HuH-7 (cell line): ENCODE measurements around the gene DFFA.
"Not testable (repeated sequence)": the region's sequence is repeated elsewhere in the genome, so short reads cannot be mapped to it uniquely, and the experiment has no call there.

Source experiments
- DNase-seq: peaks from one replicate; pipeline ENCODE4 v3.0.0; 2011; ENCODE audit warnings: low spot score

Gene DFFA

DNA sequence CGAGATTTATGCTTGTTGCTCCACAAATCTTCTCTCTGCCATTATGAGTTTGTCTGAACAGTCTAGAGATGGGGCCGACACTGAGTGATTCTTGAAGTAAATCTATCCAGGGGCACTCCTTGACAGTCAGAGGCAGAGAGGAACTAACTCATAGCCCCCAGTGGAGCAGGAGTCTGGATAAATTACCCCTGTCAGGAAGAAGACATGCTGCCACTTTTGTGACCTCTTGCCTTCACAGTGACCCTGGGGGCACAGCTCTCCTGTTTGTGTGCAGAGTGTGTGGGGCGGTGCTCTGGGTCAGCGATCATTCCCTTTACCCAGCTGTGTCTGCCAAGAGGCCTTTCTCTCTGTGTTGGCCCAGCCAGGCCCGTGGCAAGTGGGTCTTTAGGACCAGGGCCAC lies 31.9 kb upstream of the DFFA start:
- no peak for DNase-seq

DNA sequence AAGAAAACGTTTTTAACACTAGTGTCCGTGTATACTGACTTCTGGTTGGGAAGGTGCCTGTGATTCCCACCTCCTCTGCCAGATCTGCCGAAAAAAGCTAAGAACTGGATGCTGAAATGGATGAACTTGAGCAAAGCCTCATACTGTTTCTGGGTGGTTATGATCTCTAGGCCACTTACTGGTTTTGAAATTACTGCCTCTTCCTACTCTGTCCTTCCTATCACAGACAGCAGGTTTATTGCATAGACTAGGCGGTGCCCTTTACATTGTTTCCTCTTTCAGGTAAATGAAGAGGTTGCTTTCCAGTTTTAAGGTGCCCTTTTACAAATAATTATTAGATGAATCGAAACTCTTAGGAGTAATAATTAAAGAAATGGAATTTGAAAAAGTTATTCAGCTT lies 29.9 kb upstream of the DFFA start:
- DNase-seq, result no peak

DNA sequence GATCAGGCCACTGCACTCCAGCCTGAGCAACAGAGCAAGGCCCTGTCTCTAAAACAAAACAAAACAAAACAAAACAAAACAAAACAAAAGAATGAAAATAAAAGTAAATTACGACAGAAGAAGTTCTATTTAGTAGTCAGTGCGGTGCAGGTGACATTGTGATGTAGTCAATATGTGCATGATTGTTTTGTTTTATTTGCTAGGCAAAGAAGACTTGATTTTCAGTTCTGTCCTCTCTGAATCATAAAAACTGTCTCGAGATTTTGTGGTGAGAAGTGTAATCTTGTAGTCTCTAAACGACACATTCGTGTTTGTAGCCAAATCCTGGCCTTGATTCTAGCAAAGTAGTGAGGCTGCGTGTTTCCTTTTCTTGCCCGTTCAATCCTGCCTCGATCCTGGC lies 25.9 kb upstream of the DFFA start:
- DNase-seq, result no peak

DNA sequence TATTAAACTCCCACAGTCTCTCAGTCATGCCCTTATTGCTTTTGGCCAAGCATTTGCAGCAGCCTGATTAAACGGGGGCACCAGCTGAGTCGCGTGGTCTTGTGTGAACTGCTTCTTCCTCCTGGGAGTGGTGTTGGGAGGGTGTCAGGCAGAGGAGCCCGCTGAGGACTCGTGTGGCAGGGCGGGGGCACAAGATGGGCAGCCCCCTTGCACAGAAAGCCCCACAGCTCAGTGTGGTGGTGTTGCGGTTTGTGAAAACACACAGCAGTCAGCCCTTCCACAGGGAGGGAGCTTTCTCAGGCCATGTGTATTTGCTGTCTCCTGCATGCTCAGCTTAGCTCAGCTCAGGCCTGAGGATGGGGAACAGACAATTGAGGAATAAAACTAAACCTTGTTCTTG lies 24.8 kb upstream of the DFFA start:
- no peak for DNase-seq

DNA sequence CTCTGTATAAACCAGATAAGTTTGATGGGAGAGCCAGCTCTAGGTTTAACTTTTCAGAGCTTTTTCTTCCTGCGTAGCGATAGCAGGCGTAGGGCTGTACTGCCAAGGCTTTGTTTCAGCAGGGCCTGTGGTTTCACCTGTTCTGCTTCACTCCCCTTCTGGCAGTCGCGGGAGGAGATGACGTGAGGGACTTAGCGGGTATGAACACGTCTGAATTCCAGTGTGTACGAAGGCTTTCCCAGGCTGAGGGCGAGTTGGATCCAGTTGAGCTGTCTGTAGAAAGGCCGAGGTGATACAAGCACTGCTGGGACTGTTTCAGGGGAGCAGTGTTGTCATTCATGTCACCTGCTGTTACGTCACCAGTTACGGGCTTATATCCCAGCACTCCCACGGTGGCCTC lies 23.6 kb upstream of the DFFA start:
- DNase-seq, result no peak

DNA sequence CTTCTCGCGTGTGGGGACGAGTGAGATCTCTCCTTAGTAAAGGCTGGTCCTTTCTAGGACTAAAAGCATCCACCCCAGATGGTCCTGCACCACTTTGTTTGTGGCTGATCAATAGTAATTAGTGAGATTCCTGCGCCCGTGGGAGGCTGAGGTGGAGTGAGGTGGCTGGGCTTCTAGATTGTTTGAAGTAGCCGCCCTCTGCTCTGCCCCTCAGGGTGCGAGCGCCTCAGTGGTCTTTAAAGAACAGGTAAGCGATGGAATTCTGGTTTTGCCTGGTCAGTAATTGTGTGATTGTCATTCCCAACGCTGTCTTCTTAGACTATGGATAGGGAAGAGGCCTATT lies 23.1 kb upstream of the DFFA start:
- DNase-seq, result no peak

DNA sequence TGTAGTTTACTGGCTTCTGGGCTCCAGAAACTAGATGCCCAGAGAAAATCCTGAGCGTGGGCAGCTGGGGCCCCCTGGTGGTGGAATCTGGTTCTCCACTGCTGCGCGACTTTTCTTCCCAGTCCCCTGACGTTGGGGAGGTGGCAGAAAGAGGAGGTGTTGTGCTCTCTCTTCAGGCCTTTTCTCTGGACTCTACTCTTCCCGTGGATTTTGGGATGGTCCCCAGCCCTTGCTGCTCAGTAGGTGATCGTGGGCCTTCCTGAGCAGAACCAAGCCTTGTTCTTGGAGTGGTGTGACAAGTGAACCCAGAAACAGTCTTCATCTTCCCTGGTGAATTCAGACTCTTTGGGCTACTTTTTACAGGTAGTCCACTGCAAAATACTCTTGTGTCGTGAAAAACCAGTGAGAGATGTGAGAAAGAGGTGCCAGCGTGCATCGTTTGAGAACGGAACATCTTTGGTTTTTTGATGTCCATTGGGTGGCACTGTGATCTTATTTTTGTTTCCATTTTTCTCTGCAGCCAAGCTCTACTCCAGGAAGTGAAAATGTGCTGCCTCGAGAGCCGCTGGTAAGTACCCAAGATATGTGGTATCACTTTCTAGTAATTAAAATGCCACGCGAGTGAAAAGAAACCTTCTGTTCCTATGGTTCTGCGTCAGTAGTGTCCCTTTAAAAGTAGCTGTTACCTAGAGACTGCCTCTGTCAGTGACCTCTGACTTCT lies 22.6 kb upstream of the DFFA start:
- DNase-seq, result peak; percentile 76

DNA sequence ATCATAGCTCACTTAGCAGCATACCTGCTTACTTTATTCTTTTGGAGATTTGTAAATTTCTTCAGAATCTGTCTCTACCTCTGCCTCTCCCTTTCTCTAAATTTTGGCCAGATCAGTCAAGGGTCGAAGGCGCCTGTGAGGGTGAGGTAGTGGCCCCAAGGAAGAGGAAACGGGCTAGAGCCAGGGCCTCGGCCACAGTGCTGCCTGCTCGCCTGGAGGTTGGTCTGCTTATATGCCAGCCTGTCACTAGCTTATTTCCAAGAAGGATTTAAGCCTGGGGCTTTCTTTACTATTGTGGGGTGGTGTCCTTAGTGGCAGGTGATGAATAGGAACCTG lies 22.1 kb upstream of the DFFA start:
- no peak for DNase-seq

DNA sequence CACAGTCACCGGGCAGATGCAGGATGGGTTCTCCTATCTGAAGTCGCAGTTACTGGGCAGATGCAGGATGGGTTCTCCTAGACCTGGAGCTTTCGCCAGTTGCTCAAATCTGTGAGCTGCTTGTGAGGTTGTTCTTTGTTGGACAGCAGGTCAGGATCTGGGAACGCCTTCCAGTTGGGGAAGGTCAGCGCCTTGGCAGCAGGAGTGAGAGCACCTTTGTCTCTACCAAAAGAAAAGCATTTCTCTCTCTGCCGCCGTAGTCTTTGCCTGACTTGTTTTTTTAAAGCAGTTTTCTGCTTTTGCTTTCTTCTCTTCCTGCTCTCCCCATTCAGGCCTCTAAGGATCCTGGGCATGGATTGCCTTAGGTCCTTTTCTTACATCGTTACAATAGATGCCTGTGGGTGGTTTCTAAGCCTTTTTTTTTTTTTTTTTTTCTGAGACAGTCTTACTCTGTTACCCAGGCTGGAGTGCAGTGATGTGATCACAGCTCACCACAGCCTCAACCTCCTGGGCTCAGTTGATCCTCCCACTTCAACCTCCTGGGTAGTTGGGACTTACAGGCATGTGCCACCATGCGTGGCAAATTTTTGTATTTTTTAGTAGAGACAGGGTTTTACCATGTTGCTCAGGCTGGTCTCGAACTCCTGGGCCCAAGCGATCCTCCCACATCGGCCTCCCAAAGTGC lies 18.1 kb upstream of the DFFA start:
- DNase-seq, result no peak

DNA sequence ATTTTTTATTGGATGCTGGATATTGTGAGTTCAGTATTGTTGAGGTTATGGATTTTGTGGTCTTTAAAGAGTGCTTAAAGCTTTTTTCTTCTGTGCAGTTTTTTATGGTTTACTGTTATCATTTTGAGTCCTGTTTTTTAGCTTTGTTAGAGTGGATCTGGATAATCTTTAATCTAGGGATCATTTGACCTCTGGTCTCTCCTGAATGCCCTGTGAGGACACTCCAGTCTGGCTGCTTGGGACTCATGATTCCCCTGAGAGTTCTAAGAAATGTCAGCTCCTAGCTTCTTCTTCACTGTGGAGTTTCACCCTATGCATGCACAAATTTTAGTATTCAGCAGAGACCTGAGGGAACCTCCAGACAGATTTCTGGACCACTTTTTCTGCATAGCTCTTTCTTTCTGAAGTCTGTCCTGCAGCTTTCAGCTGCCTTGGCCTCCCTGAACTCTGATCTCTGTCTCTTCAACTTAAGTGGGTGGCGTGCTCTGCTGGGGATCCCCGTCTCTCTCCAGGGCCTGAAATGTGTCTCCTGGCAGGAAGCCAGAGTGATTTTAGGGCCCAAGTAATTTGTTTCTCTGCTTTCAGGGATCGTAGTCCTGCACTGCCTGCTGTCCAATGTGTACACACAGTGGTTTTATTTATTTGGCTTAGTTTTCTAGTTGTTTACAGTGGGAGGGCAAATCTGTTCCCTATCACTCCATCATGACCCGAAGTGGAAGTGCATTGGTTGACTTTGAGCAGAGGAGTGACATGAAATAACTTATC lies 17.1 kb upstream of the DFFA start:
- DNase-seq, result no peak

DNA sequence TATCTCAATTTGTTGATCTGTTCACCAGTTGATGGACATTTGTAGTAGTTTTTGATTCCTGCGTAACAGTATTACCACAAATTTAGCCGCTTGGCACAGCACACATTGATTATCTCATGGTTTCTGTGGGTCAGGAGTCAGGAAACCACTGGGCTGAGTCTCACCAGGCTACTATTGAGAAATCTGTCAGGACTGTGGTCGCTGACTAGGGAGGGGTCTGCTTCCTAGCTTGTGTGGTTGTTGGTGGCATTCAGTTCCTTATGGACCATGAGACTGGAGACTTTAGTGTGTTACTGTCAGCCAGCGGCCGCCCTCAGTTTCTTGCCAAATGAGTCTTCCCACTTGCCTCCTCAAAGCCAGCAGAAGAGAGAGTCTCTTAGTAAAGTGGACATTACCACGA lies 12.2 kb upstream of the DFFA start:
- no peak for DNase-seq

DNA sequence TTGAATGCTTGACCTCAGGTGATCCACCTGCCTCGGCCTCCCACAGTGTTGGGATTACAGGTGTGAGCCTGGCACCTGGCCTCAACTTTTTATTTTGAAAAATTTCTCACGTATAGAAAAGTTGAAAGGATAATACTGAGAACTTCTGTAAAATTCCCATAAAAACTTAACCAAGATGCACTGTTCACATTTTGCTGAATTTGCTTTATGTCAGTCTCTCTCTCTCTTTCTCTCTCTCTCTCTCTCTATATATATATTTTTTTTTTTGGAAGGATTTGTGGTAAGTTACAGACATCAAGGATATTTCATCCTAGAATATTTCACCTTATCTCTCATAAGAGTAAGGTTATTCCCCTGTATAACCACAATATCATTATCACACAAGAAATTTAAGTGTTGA lies 8.3 kb upstream of the DFFA start:
- DNase-seq, result no peak

DNA sequence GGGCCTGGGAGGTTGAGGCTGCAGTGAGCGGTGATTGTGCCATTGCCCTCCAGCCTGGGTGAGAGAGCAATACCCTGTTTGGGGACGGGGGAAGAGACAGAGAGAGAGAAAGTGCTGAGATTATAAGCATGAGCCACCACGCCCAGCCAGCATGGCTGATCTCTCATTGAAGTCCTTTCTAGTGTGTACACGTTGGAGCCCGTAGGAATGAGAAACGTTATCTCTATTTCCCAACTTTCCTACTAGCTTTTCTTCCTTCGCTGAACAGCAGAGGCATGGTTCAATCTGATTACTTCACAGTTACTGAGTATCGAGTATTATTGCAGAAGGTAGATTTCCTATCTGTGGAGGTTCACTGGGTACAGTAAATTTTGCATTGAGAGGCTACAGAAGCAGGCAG lies 7.0 kb upstream of the DFFA start:
- DNase-seq, result no peak

DNA sequence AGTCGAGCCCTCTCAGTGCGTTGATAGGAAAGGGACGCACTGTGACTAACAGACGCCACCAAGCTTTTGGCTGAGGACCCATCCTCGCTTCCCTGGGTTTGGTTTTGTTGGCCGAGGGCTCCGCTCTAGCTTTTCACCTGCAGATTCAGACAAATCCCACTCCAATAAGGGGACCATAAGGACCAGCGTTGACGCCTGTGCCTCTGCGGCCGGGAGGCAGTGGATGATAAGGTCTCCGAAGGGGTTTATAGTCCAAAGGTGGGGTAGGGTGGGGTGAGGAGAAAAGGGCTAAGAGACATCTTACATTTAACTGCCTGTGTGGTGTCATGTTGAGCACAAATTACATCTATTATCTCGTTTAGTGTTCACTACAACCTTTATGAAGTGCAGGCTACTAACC lies 3.2 kb upstream of the DFFA start:
- no peak for DNase-seq

DNA sequence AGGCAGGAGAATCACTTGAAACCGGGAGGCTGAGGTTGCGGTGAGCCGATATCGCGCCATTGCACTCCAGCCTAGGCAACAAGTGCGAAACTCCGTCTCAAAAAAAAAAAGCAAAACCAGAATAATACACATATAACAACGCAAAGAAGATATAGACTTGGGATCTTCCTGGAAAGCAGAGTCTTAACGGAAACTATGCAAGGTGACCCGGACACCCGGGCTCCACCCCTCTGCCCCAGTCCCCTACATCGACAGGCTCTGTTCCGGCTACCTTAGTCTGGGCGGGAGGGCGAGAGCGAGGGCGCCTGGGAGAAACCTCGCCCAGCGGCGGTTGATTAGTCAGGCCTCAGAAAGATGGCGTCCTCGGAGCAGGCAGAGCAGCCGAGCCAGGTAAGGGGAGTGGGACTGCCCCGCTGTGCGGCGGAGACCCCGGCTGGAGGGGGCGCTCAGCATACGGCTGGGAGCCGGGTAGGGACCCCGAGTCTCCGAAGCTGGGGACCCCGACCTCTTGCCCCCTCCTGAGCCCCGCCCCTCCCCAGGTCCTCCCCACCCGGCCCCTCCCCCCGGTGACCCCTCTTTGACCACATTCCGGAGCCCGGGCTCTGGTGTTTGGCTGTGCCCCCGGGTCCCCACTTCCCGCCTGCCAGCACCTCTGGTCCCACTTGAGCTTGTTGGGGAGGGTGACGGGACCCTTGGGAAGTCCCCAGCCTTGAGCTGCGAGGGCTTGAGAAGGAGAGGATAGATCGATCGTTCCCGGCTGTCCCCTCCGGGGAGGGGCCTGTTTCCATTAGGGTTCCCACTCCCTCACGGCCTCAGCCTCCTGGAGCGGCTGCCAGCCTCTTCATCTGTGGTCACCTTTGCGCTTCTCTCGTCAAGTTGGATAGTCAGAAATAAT lies 2.5 kb upstream of the DFFA start, which contains the start of gene PEX14:
TSS of gene PEX14 (plus strand) at position 338 of the 895 bp plus-strand sequence. CDS start at position 355, 17 bp downstream.
- peak; percentile 89 for DNase-seq

DNA sequence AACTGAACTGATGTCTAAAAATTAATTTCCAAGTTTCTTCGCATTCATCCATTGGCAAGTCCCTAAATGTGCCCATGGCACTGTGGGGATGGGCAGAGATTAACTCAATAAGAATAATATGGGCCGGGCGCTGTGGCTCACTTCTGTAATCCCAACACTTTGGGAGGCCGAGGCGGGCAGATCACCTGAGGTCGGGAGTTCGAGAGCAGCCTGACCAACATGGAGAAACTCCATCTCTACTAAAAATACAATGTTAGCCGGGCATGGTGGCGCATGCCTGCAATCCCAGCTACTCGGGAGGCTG lies 1.9 kb upstream of the DFFA start:
- not testable (repeated sequence) for DNase-seq

DNA sequence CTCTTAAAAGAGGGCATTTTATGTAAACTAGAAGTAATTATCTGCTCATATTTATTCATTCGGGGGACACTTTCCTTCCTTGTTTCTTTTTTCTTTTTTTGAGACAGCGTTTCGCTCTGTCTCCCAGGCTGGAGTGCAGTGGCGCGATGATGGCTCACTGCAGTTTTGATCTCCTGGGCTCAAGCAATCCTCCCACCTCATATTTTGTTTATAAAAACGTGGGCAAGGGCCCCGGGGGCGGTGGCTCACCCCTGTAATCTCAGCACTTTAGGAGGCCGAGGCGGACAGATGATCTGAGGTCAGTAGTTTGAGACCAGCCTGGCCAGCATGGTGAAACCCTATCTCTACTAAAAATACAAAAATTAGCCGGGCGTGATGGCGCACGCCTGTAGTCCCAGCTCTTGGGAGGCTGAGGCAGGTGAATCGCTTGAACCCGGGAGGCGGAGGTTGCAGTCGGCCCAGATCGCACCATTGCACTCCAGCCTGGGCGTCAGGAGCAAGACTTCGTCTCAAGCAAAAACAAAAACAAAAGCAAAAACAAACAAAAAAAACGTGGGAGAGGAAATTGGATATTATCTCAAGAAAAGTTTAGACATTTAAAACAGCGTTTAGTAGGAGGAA lies 926 bp upstream of the DFFA start:
- no peak for DNase-seq

DNA sequence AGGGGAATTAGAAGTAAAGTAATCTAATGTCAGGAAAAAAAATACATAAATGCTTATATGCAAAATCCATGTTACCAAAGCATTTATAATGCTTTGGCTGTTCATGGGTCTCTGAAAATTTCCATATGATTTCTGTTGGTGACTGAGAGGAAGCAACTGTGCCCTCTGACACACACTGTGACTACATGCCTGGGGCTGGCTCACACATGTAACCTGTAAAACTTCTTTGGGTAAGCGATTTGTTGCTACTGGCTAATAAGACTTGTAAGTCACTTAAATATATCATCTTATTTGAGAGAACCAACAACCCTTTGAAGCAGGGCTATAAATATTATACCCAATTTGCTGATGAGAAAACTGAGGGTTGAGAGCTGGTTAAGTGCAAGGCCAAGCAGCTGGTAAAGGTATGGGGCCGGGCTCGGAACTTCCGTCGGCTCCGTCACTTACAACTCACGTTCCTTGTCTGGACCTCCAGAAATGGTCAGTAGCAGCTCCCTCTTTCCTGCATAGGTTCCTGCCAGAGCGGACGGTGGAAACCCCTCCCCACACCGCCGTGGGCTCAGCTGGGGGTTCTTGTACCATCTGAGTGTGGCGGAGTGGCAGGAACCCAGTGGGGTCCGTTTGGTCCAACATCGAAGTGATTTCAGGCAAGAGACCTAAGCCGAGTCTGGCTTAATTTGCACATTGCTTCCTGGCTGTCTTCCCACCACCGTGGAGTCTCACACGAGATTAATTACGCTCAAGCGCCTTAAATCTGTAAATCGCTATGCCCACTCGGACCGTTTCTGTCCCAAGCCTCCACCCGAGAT lies 714 bp downstream of the DFFA start:
- no peak for DNase-seq

DNA sequence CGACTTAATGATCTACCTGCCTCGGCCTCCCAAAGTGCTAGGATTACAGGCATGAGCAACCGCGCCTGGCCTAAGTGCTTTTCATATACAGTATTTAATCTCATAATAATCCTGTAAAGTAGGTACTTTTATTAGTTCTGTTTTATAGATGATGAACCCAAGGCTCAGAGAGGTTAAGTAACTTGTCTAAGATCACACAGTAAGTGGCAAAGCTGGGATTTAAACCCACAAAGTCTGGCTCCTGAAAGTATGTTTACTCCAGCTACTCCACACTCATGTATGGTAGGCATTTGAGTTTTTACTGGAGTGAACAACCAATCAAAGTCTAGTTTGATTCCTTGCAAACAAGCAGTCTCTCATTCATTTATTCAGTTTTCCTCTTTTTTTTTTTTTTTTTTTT lies 2.3 kb downstream of the DFFA start:
- no peak for DNase-seq

DNA sequence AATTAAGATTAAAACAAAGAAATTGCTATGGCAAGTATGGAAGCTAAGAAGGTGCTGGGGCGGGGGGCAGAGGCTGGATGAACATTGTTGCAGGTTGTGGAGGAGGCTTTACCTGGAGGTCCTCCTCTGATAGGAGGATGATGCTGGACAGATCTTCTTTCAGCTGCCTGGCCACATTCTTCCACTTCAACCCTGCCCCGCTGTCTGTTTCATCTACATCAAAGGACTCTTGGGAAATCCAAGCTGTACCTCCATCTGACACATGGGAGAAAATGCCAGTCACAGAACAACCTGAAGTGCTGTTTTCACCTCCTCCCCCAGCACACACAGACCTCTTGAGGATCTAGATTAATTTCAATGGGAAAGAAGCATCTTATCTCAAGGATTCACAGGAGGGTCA lies 5.3 kb downstream of the DFFA start:
- no peak for DNase-seq

DNA sequence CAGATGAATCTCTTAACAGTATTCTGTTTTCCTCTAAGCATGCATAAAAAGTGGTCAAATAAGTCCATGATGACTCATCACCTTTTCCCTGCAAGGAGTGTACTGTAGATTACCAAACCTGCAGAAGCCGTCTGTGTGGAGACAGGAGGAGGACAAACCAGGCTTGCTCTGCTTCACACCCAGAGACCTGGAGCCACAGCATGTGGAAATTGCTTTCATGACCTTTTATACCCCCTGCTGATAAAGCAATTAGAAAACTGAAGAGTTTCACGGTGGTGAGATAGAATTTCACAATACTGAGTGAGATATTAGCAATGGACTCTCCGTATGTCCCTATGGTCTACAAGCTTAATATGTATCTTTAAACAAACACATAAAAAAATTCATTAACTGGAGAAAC lies 13.1 kb downstream of the DFFA start:
- peak; percentile 37 for DNase-seq
